Fibroblast of lung (primary cell): ENCODE results near the gene PDZD2. TPM values are rescaled to one million over a fixed set of nuclear protein-coding genes. Genes with fewer than 3 reads are reported as not detected.

ENCODE experiments used
- DNase-seq, 2 donors: peaks; one replicate each; pipeline versions ENCODE4 v3.0.0 to v3.0.0-alpha.2; 2010; ENCODE audit warnings: low read depth in 2 of 2
- H2AFZ ChIP-seq: 2 replicates; pipeline ENCODE4 v1.5.1; 2012; ENCODE audit warnings: low read length, control low read depth, inconsistent platforms
- H3K27ac ChIP-seq: 2 replicates; pipeline ENCODE4 v1.5.1; 2011; ENCODE audit warnings: low read length, control low read depth; ENCODE audit not compliant: insufficient read depth
- H3K27me3 ChIP-seq: 2 replicates; pipeline ENCODE4 v1.5.1; 2011; ENCODE audit warnings: mild to moderate bottlenecking, low read length; ENCODE audit not compliant: control insufficient read depth, insufficient read depth
- H3K36me3 ChIP-seq: 2 replicates; pipeline ENCODE4 v1.5.1; 2011; ENCODE audit warnings: low read length; ENCODE audit not compliant: control insufficient read depth, insufficient read depth
- H3K4me1 ChIP-seq: 2 replicates; pipeline ENCODE4 v1.5.1; 2011; ENCODE audit warnings: low read length; ENCODE audit not compliant: control insufficient read depth, insufficient read depth; ENCODE audit errors: extremely low read depth
- H3K4me2 ChIP-seq: 2 replicates; pipeline ENCODE4 v1.5.1; 2011; ENCODE audit warnings: low read length, control low read depth; ENCODE audit not compliant: insufficient read depth; ENCODE audit errors: extremely low read depth
- H3K4me3 ChIP-seq, 4 experiments: fragments of 200-600 bp in 1 of 4; sonication (generic) in 1 of 4; replicated peaks in 1 of 4; 2 replicates each; pipeline ENCODE4 v1.5.1; 2011 to 2016; ENCODE audit warnings: low read length in 4 of 4, low read depth in 3 of 4, mild to moderate bottlenecking in 3 of 4, control low read depth in 2 of 4, inconsistent platforms in 1 of 4, mixed read lengths in 1 of 4; ENCODE audit not compliant: insufficient read depth in 1 of 4; ENCODE audit errors: control extremely low read depth in 1 of 4
- H3K79me2 ChIP-seq: 2 replicates; pipeline ENCODE4 v1.5.1; 2012; ENCODE audit warnings: mild to moderate bottlenecking, low read length, inconsistent platforms; ENCODE audit not compliant: control insufficient read depth, insufficient read depth
- H3K9ac ChIP-seq: 2 replicates; pipeline ENCODE4 v1.5.1; 2011; ENCODE audit warnings: mild to moderate bottlenecking, low read length, control low read depth; ENCODE audit not compliant: insufficient read depth
- H3K9me3 ChIP-seq: 2 replicates; pipeline ENCODE4 v1.5.1; 2012; ENCODE audit warnings: low read depth, low read length; ENCODE audit not compliant: control insufficient read depth, insufficient read depth
- H4K20me1 ChIP-seq: 2 replicates; pipeline ENCODE4 v1.5.1; 2011; ENCODE audit warnings: low read length; ENCODE audit not compliant: control insufficient read depth, insufficient read depth; ENCODE audit errors: extremely low read depth
- CTCF ChIP-seq, 2 donors: IDR thresholded peaks in 1 of 2; conservative IDR thresholded peaks in 1 of 2; 1 replicate in 1 of 2; 2 replicates in 1 of 2; pipeline ENCODE4 v1.5.1; 2011 to 2012; ENCODE audit warnings: low read length in 2 of 2, control low read depth in 1 of 2, inconsistent platforms in 1 of 2, low read depth in 1 of 2, mild to moderate bottlenecking in 1 of 2
- EZH2 ChIP-seq: IDR thresholded peaks from 2 replicates; pipeline ENCODE4 v1.5.1; 2012; ENCODE audit warnings: low read length, control low read depth, mild to moderate bottlenecking; ENCODE audit errors: missing control alignments
- polyA plus RNA-seq, 2 donors: library from polyadenylated mRNA; depleted of rRNA in 1 of 2; stranded (reverse) in 1 of 2; unstranded in 1 of 2; fragments of >200 nt; gene quantifications; 2 replicates each; pipeline ENCODE4 v1.2.1, GENCODE V29; 2011 to 2012; ENCODE audit warnings: missing spikeins in 1 of 2
- total RNA-seq: library from RNA; depleted of rRNA; stranded (reverse); fragments of >200 nt; gene quantifications from 2 replicates; pipeline ENCODE4 v1.2.1, GENCODE V29; 2014

The PDZD2 gene
- total and polyA plus RNA-seq, 2 donors (not counting 1 experiment from before 2014, with no cell fraction given): 0.33 to 0.40 TPM

- Histone ChIP-seq H3K9ac (no peak overlapping the region), H3K36me3 (no peaks in the 10 kb centered on the region), H3K4me3 (no peak overlapping the region), H2AFZ (no peak overlapping the region), H3K79me2 (no peaks in the 10 kb centered on the region), H3K4me2 (no peak overlapping the region), H3K4me1 (no peaks in the 10 kb centered on the region), H3K9me3 (no peaks in the 10 kb centered on the region), H3K27ac (no peak overlapping the region), H4K20me1 (no peaks in the 10 kb centered on the region), H3K27me3 (no peaks in the 10 kb centered on the region)
- TF ChIP-seq EZH2 (no peak), CTCF (conservative IDR thresholded peaks at IDR 0.05 in 1 of 2, IDR thresholded peaks at IDR 0.05 in 1 of 2; ENCODE audit: low read depth in 1 of 2, low read length in 2 of 2) (no peak)
- peak in 1 of 2 donors; percentile 15 for DNase-seq
These were observed 221.9 kb downstream of the PDZD2 start for GRCh38 chr5:31860726-31861433.

DNA sequence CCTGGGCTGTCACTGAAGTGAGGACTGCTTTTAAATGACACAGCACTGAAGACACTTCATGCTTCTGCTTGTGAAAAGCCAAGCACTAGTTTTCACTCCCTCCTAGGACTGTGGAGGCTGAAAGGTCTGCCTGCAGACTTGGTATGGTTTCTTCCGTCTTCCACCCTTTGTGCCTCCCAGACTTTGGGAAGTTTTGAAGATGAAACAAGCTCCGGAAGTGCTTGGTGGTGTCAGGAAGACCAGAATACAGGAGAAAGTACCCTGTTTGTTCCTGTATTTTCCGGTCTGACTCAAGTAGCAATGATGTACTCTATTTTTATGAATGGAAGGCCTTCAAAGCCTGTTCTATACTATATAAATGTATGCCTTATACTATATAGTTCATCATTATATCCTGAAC lies 222.7 kb downstream of the PDZD2 start:
- no peaks in the 10 kb centered on the region for H3K9me3 ChIP-seq
- no peak overlapping the region for H3K27ac ChIP-seq
- TF ChIP-seq CTCF (conservative IDR thresholded peaks at IDR 0.05 in 1 of 2, IDR thresholded peaks at IDR 0.05 in 1 of 2; ENCODE audit: low read depth in 1 of 2, low read length in 2 of 2) (no peak), EZH2 (no peak)
- no peaks in the 10 kb centered on the region for H4K20me1 ChIP-seq
- no peak overlapping the region for H3K9ac ChIP-seq
- no peak for DNase-seq
- no peak overlapping the region for H2AFZ ChIP-seq
- no peak overlapping the region for H3K4me3 ChIP-seq
- H3K27me3 ChIP-seq: no peaks in the 10 kb centered on the region
- H3K79me2 ChIP-seq: no peaks in the 10 kb centered on the region
- no peak overlapping the region for H3K4me2 ChIP-seq
- H3K4me1 ChIP-seq: no peaks in the 10 kb centered on the region
- H3K36me3 ChIP-seq: no peaks in the 10 kb centered on the region

GRCh38 chr5:31863991-31864411 lies 225.1 kb downstream of the PDZD2 start:
- Histone ChIP-seq H3K4me1 (no peaks in the 10 kb centered on the region), H3K4me3 (no peak overlapping the region), H3K9ac (no peak overlapping the region), H3K9me3 (no peaks in the 10 kb centered on the region), H4K20me1 (no peaks in the 10 kb centered on the region), H3K36me3 (no peaks in the 10 kb centered on the region), H3K4me2 (no peak overlapping the region), H3K27me3 (peaks cover 6% of the 10 kb centered on the region), H3K79me2 (no peaks in the 10 kb centered on the region), H2AFZ (no peak overlapping the region), H3K27ac (no peak overlapping the region)
- DNase-seq: no peak
- TF ChIP-seq CTCF (conservative IDR thresholded peaks at IDR 0.05 in 1 of 2, IDR thresholded peaks at IDR 0.05 in 1 of 2; ENCODE audit: low read depth in 1 of 2, low read length in 2 of 2) (no peak), EZH2 (no peak)
